Prostate gland (tissue), 2 donors: Measurements from ENCODE around the gene MPI.

Experiments used
- CTCF ChIP-seq, 4 experiments: fragments of 200-600 bp in 2 of 4; fragments of 450-650 bp in 2 of 4; sonication (generic) in 2 of 4; IDR thresholded peaks; 1 replicate in 3 of 4; 2 replicates in 1 of 4; pipeline ENCODE4 v1.5.1; 2016 to 2019; ENCODE audit warnings: antibody characterized with exemption in 4 of 4, mild to moderate bottlenecking in 2 of 4, moderate library complexity in 2 of 4
- POLR2A ChIP-seq: fragments of 450-650 bp; IDR thresholded peaks from one replicate; pipeline ENCODE4 v1.6.1; 2016; ENCODE audit warnings: antibody characterized with exemption, mild to moderate bottlenecking

GRCh38 chr15:74913041-74913440 is 23.2 kb downstream of the MPI start:
- TF ChIP-seq POLR2A, result no peak
- TF ChIP-seq CTCF (IDR thresholded peaks at IDR 0.05), result no peak
